Measurements from ENCODE around the gene SUOX. TPM values are rescaled to one million over a fixed set of nuclear protein-coding genes. Genes with fewer than 3 reads are reported as not detected.

SUOX gene
- total and polyA plus RNA-seq, 2 of the 4 experiments (the other 2 are of a cell fraction) = 17.8 to 19.4 TPM

GRCh38 chr12:55957106-55957859, 39.8 kb upstream of the SUOX start:
- H3K56ac ChIP-seq (ENCODE audit: extremely low read depth, insufficient read depth, low read length) = no peak overlapping the region; the same call in 1 of the 2 replicates
- H3K18ac ChIP-seq (ENCODE audit: low read depth, low read length) = no peak overlapping the region
- H3K9me3 ChIP-seq (ENCODE audit: control insufficient read depth, insufficient read depth, low read length) = no peaks in the 10 kb centered on the region
- POLR2A ChIA-PET (ENCODE audit: unreplicated experiment) = no interaction called here
- H3K14ac ChIP-seq (replicated peaks; ENCODE audit: low read depth, low read length) = no peak overlapping the region
- H4K20me1 ChIP-seq (ENCODE audit: insufficient read depth, low read length) = peaks cover 5% of the 10 kb centered on the region; the same call in 1 of the 2 replicates
- H2BK20ac ChIP-seq (ENCODE audit: low read depth, low read length) = no peak overlapping the region; the same call in 1 of the 2 replicates
- peaks cover 8% of the 10 kb centered on the region for H3K9me1 ChIP-seq (ENCODE audit: insufficient read depth, low read length)
- in situ Hi-C loops (cut with MboI; ENCODE audit: low sequenced_read_pairs) = no loop called here
- H3K4me3 ChIP-seq (ENCODE audit: insufficient read depth, low read depth, low read length) = no peak overlapping the region
- peak overlapping the region; percentile 85 for H2AK9ac ChIP-seq (replicated peaks; ENCODE audit: low read depth, low read length, poor library complexity)
- H3K9ac ChIP-seq (ENCODE audit: low read depth, low read length) = no peak overlapping the region
- peaks cover 8% of the 10 kb centered on the region; the same call in 1 of the 2 replicates for H3K4me1 ChIP-seq (ENCODE audit: control insufficient read depth, insufficient read depth, low read length)
- H2AK5ac ChIP-seq (ENCODE audit: low read depth, low read length) = peak overlapping the region; percentile 45; the same call in 1 of the 2 replicates
- H4K5ac ChIP-seq (ENCODE audit: low read depth, low read length) = no peak overlapping the region
- CTCF ChIA-PET = interaction anchor here (0.6 to 1.1 kb wide), 2 partner anchors 27 to 137 kb away, joined by 3 read pairs; partner anchors contain the start of gene DGKA
- H4K8ac ChIP-seq (ENCODE audit: low read depth in 2 of 2, low read length in 2 of 2) = no peak overlapping the region
- no peak overlapping the region for H3K4ac ChIP-seq (ENCODE audit: low read depth, low read length)
- DNase-seq (no peak), ATAC-seq (ENCODE audit: low read depth) (no peak)
- dilution Hi-C loops (cut with HindIII; ENCODE audit: low sequenced_read_pairs, unreplicated experiment) = no loop called here
- H3K27ac ChIP-seq (ENCODE audit: insufficient read depth, low read length) = no peak overlapping the region
- no peaks in the 10 kb centered on the region for H3K27me3 ChIP-seq (ENCODE audit: control insufficient read depth, insufficient read depth, low read length)
- intact Hi-C loops (cut with micrococcal nuclease) = no loop called here
- peaks cover 17% of the 10 kb centered on the region for H3K36me3 ChIP-seq (ENCODE audit: control insufficient read depth, insufficient read depth, low read length)
- no peak overlapping the region for H2BK120ac ChIP-seq (ENCODE audit: low read depth, low read length)
- H2AFZ ChIP-seq (replicated peaks; ENCODE audit: low read length, poor library complexity) = no peak overlapping the region
- no TSS peak for BruUV-seq (replicated peaks)
- H3K23ac ChIP-seq (ENCODE audit: low read depth, low read length) = no peak overlapping the region
- no peak overlapping the region for H2BK15ac ChIP-seq (ENCODE audit: low read depth, low read length)
- peaks cover 0 to 13% of the 10 kb centered on the region in 2 experiments; a peak in 1 of 4 replicates for H3K79me1 ChIP-seq (ENCODE audit: low read depth in 1 of 2, low read length in 2 of 2)
- no peak overlapping the region for H4K91ac ChIP-seq (ENCODE audit: insufficient read depth, low read depth, low read length)
- 100% methylated on average over 4 of the region's 5 CpGs; no CpG with 5 or more reads in 1 of the 2 experiments for WGBS, 2 experiments (ENCODE audit: extremely low coverage in 2 of 2, insufficient read length in 1 of 2)
- H2BK5ac ChIP-seq (ENCODE audit: low read depth, low read length, poor library complexity, severe bottlenecking) = no peak overlapping the region
- no peak overlapping the region for H3K4me2 ChIP-seq (ENCODE audit: low read depth, low read length)
- TF ChIP-seq RFX5 (IDR thresholded peaks at IDR 0.05; ENCODE audit: low read depth, low read length) (no peak), USF2 (IDR thresholded peaks at IDR 0.05; ENCODE audit: low read depth, low read length) (no peak), MAZ (IDR thresholded peaks at IDR 0.05; ENCODE audit: borderline replicate concordance, low read depth, low read length) (no peak), RAD21 (IDR thresholded peaks at IDR 0.05; ENCODE audit: low read length) (no peak), ELK1 (IDR thresholded peaks at IDR 0.05; ENCODE audit: borderline replicate concordance, low read depth, low read length) (no peak), MAFK (IDR thresholded peaks at IDR 0.05; ENCODE audit: low read depth, low read length) (no peak), CEBPB (IDR thresholded peaks at IDR 0.05; ENCODE audit: low read depth, low read length) (no peak), CHD1 (IDR thresholded peaks at IDR 0.05; ENCODE audit: low read depth, low read length) (no peak), POLR2A (IDR thresholded peaks at IDR 0.05; ENCODE audit: low read depth, low read length) (no peak), RCOR1 (IDR thresholded peaks at IDR 0.05; ENCODE audit: insufficient replicate concordance, low read length) (no peak), SMC3 (IDR thresholded peaks at IDR 0.05; ENCODE audit: low read depth, low read length) (no peak), MXI1 (IDR thresholded peaks at IDR 0.05; ENCODE audit: borderline replicate concordance, low read depth, low read length) (no peak), NFE2L2 (IDR thresholded peaks at IDR 0.05; ENCODE audit: low read depth, low read length) (no peak), CTCF (conservative IDR thresholded peaks at IDR 0.05; ENCODE audit: low read depth, low read length) (no peak), BHLHE40 (IDR thresholded peaks at IDR 0.05; ENCODE audit: low read depth, low read length) (no peak)

Data from IMR-90 (cell line).